Body of pancreas (tissue), 4 donors: ENCODE measurements around the gene ANXA5.

Experiments used
- POLR2A ChIP-seq, 3 donors: fragments of 450-650 bp; IDR thresholded peaks; one replicate each; pipeline ENCODE4 v1.6.1; 2016; ENCODE audit warnings: antibody characterized with exemption in 3 of 3, mild to moderate bottlenecking in 2 of 3
- TF ChIP-seq, protein P1 (sequence below), 7 experiments: fragments of 450-650 bp in 4 of 7; fragments of 200-600 bp in 3 of 7; sonication (generic) in 3 of 7; IDR thresholded peaks; one replicate each; pipeline ENCODE4 v1.5.1; 2016 to 2019; ENCODE audit warnings: antibody characterized with exemption in 7 of 7

DNA sequence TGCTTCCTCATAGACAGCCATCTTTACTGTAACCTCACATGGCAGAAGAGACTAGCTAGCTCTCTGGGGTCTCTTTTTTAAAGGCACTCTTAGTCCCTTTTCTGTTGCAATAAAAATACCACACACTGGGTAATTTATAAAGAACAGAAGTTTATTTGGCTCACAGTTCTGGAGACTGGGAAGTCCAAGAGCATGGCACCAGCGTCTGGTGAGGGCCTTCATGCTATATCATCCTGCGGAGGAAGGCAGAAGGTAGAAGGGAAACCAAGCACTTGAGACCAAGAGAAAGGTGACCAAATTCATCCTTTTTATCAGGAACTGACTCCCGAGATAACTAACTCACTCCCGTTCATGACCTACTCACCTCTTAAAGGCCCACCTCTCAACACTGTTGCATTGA is 5.4 kb upstream of the ANXA5 start:
- TF ChIP-seq, protein P1, sequence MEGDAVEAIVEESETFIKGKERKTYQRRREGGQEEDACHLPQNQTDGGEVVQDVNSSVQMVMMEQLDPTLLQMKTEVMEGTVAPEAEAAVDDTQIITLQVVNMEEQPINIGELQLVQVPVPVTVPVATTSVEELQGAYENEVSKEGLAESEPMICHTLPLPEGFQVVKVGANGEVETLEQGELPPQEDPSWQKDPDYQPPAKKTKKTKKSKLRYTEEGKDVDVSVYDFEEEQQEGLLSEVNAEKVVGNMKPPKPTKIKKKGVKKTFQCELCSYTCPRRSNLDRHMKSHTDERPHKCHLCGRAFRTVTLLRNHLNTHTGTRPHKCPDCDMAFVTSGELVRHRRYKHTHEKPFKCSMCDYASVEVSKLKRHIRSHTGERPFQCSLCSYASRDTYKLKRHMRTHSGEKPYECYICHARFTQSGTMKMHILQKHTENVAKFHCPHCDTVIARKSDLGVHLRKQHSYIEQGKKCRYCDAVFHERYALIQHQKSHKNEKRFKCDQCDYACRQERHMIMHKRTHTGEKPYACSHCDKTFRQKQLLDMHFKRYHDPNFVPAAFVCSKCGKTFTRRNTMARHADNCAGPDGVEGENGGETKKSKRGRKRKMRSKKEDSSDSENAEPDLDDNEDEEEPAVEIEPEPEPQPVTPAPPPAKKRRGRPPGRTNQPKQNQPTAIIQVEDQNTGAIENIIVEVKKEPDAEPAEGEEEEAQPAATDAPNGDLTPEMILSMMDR (IDR thresholded peaks at IDR 0.05) = no peak
- TF ChIP-seq POLR2A (IDR thresholded peaks at IDR 0.05) = no peak
